Measurements from ENCODE around the gene FLT4.

- TF ChIP-seq CTCF (IDR thresholded peaks at IDR 0.05): no peak
- no peak for TF ChIP-seq POLR2A (IDR thresholded peaks at IDR 0.05)
Observed at GRCh38 chr5:180684623-180685161, 35.3 kb upstream of the FLT4 start.

All from right lobe of liver (tissue), 4 donors.